OCI-LY7 (cell line): ENCODE results near the gene KIRREL3. TPM values are rescaled to one million over a fixed set of nuclear protein-coding genes. Genes with fewer than 3 reads are reported as not detected.
A peak's percentile ranks its signal among the peaks of the same experiment; 100 is the strongest.

Source experiments
- BruUV-seq: library from RNA; stranded (reverse); fragments of 400-500 nt; replicated peaks from 2 replicates; lab custom pipeline; 2021; lab: Mats Ljungman, UMichigan
- CTCF ChIA-PET: fragments of 300-600 bp; sonication (Branson Sonifier 250); formaldehyde crosslinking; loops from one replicate; lab custom pipeline; 2022; ENCODE audit warnings: antibody characterized with exemption; ENCODE audit not compliant: unreplicated experiment; lab: Charles Lee
- POLR2A ChIA-PET: fragments of 300-600 bp; sonication (Branson Sonifier 250); formaldehyde crosslinking; loops from one replicate; lab custom pipeline; 2022; ENCODE audit warnings: antibody characterized with exemption; lab: Charles Lee
- DNase-seq: peaks from one replicate; pipeline ENCODE4 v3.0.0-alpha.2; 2015; ENCODE audit warnings: low spot score
- H2AFZ ChIP-seq: fragments of 200-600 bp; sonication (generic), shearing (Covaris generic); 2 replicates; pipeline ENCODE4 v1.6.1; 2014; ENCODE audit warnings: mild to moderate bottlenecking, antibody characterized with exemption, low read length, moderate library complexity
- H3K27ac ChIP-seq: fragments of 200-600 bp; sonication (generic); 2 replicates; pipeline ENCODE4 v1.5.1; 2014; ENCODE audit warnings: mixed run types, low read depth, mild to moderate bottlenecking, moderate library complexity, low read length, inconsistent platforms; ENCODE audit not compliant: poor library complexity, severe bottlenecking
- H3K36me3 ChIP-seq: fragments of 200-600 bp; sonication (generic); 2 replicates; pipeline ENCODE4 v1.6.1; 2014; ENCODE audit warnings: mild to moderate bottlenecking, antibody characterized with exemption, low read length, moderate library complexity, mixed read lengths; ENCODE audit not compliant: insufficient read depth
- H3K4me1 ChIP-seq: fragments of 200-600 bp; sonication (generic); 2 replicates; pipeline ENCODE4 v1.5.1; 2014; ENCODE audit warnings: mild to moderate bottlenecking, low read length; ENCODE audit not compliant: insufficient read depth, poor library complexity, severe bottlenecking
- H3K4me2 ChIP-seq: fragments of 200-600 bp; sonication (generic); 2 replicates; pipeline ENCODE4 v1.6.1; 2014; ENCODE audit warnings: mild to moderate bottlenecking, low read length
- H3K4me3 ChIP-seq: fragments of 200-600 bp; sonication (generic); 2 replicates; pipeline ENCODE4 v1.5.1; 2014; ENCODE audit warnings: mild to moderate bottlenecking, low read depth, low read length; ENCODE audit not compliant: poor library complexity, severe bottlenecking
- H3K79me2 ChIP-seq: fragments of 200-600 bp; sonication (generic); 2 replicates; pipeline ENCODE4 v1.6.1; 2016; ENCODE audit warnings: low read depth, mild to moderate bottlenecking, low read length, moderate library complexity, mixed read lengths; ENCODE audit not compliant: insufficient read depth
- H3K9me2 ChIP-seq: fragments of 200-600 bp; sonication (generic); 2 replicates; pipeline ENCODE4 v1.6.1; 2016; ENCODE audit warnings: mild to moderate bottlenecking, low read length, mixed read lengths; ENCODE audit not compliant: insufficient read depth
- H3K9me3 ChIP-seq: fragments of 200-600 bp; sonication (generic); 2 replicates; pipeline ENCODE4 v1.6.1; 2014; ENCODE audit warnings: mild to moderate bottlenecking, mixed run types, low read length, mixed read lengths
- H4K20me1 ChIP-seq: fragments of 200-600 bp; sonication (generic); 2 replicates; pipeline ENCODE4 v1.6.1; 2014; ENCODE audit warnings: mild to moderate bottlenecking, antibody characterized with exemption, low read length, moderate library complexity, mixed read lengths; ENCODE audit not compliant: insufficient read depth
- CTCF ChIP-seq: fragments of 200-600 bp; sonication (generic); conservative IDR thresholded peaks from 2 replicates; pipeline ENCODE4 v1.5.1; 2014; ENCODE audit warnings: mild to moderate bottlenecking, antibody characterized with exemption, low read length, moderate library complexity, mixed read lengths
- EZH2phosphoT487 ChIP-seq: fragments of 200-600 bp; sonication (generic); IDR thresholded peaks from 2 replicates; pipeline ENCODE4 v1.6.1; 2018; ENCODE audit warnings: low read depth, borderline replicate concordance, mild to moderate bottlenecking, mixed run types, antibody characterized with exemption, low read length, moderate library complexity, mixed read lengths
- intact Hi-C: fragments of 100-400 bp; cut with micrococcal nuclease; formaldehyde crosslinking; loops from one replicate; pipeline ENCODE4 v1.10.0; 2022; ENCODE audit not compliant: unreplicated experiment
- total RNA-seq, 2 experiments: library from RNA; depleted of rRNA in 1 of 2; stranded (reverse); fragments of >200 nt in 1 of 2; shearing (Covaris generic) in 1 of 2; gene quantifications; 2 replicates each; pipeline ENCODE4 v1.2.3, GENCODE V29; 2014 to 2022

The KIRREL3 gene
- total RNA-seq, 2 experiments from 2014 or later, result not detected

- no peak overlapping the region for H3K4me2 ChIP-seq
Observed at GRCh38 chr11:126766440-126766839, 234.1 kb downstream of the KIRREL3 start.

DNA sequence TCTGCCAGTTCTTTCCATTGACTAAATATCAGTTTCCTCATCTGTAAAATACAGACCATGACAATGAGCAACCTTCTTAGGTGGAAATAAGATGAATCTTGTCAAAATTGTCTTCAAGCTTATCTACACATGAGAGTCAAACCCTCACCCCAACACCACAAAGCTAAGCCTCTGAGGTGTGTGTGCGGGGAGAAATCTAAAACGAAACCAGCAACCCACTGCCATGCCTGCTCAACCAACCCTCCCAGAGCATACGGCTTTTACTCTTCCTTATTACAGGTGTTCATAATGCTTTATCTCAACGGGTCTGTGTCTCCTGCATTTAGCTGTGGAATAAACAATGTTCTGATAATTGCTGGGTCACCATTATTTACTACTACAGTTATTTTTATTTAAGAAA, 235.4 kb downstream of the KIRREL3 start:
- H3K79me2 ChIP-seq, result no peaks in the 10 kb centered on the region
- no peak overlapping the region for H2AFZ ChIP-seq
- no peak for DNase-seq
- intact Hi-C loops, result no loop called here
- H3K4me2 ChIP-seq, result no peak overlapping the region
- no peak overlapping the region for H3K4me3 ChIP-seq
- ChIA-PET POLR2A (interaction anchor here (0.6 to 0.9 kb wide), 2 partner anchors 12 to 28 kb away, joined by 3 read pairs; no protein-coding TSS in a partner anchor), CTCF (no interaction called here)
- H3K27ac ChIP-seq, result no peak overlapping the region
- H3K4me1 ChIP-seq, result no peaks in the 10 kb centered on the region
- no TSS peak for BruUV-seq
- no peaks in the 10 kb centered on the region for H4K20me1 ChIP-seq
- H3K9me3 ChIP-seq, result no peaks in the 10 kb centered on the region
- no peaks in the 10 kb centered on the region for H3K9me2 ChIP-seq
- H3K36me3 ChIP-seq, result no peaks in the 10 kb centered on the region
- TF ChIP-seq CTCF, result no peak
- no peak for TF ChIP-seq EZH2phosphoT487

More at GRCh38 chr11:126766440-126766839, 234.1 kb downstream of the KIRREL3 start:
- ChIA-PET CTCF (no interaction called here), POLR2A (interaction anchor here (0.9 kb wide), 1 partner anchor 10 kb away, joined by 3 read pairs; no protein-coding TSS in a partner anchor)
- no peaks in the 10 kb centered on the region for H3K36me3 ChIP-seq
- no peaks in the 10 kb centered on the region for H3K9me2 ChIP-seq
- H3K9me3 ChIP-seq, result no peaks in the 10 kb centered on the region
- no peak overlapping the region for H3K27ac ChIP-seq
- H3K79me2 ChIP-seq, result no peaks in the 10 kb centered on the region
- H2AFZ ChIP-seq, result no peak overlapping the region
- BruUV-seq, result no TSS peak
- no peak for DNase-seq
- H3K4me1 ChIP-seq, result no peaks in the 10 kb centered on the region
- no peaks in the 10 kb centered on the region for H4K20me1 ChIP-seq
- no peak overlapping the region for H3K4me3 ChIP-seq
- peak; percentile 25; the same call in 1 of the 2 replicates for TF ChIP-seq CTCF
- no peak for TF ChIP-seq EZH2phosphoT487
- intact Hi-C loops, result no loop called here

DNA sequence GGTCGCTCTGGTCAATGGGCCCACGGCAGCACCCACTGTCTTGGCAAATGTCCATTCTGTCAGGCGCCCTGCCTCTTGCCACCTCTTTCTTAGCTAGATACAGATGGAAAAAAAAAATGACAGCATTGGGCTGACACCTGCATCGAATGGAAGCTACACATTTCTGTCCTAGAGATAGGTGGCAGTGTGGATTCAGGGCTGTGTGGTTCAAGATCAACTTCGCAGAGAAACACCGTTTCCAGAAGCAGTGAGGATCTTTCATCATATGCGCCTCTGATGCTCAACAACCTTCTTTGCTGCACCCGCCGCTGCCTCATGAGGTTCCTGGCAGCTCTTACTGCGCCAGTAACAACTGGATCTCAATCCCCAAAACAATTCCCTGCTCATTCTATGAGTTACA, 236.3 kb downstream of the KIRREL3 start:
- Histone ChIP-seq H3K79me2 (no peaks in the 10 kb centered on the region), H3K27ac (no peak overlapping the region), H3K9me2 (no peaks in the 10 kb centered on the region), H3K36me3 (no peaks in the 10 kb centered on the region), H3K9me3 (no peaks in the 10 kb centered on the region), H3K4me1 (no peaks in the 10 kb centered on the region), H2AFZ (no peak overlapping the region), H3K4me3 (no peak overlapping the region), H3K4me2 (no peak overlapping the region), H4K20me1 (no peaks in the 10 kb centered on the region)
- intact Hi-C loops, result no loop called here
- ChIA-PET POLR2A (no interaction called here), CTCF (interaction anchor here (0.5 kb wide), 1 partner anchor 8 kb away, joined by 3 read pairs; no protein-coding TSS in a partner anchor)
- DNase-seq, result no peak
- no peak for TF ChIP-seq CTCF
- TF ChIP-seq EZH2phosphoT487, result no peak
- BruUV-seq, result no TSS peak
